HuH-7 (cell line): Measurements from ENCODE around the gene PDE9A.
A peak's percentile ranks its signal among the peaks of the same experiment; 100 is the strongest.
"Not testable (repeated sequence)": the region's sequence is repeated elsewhere in the genome, so short reads cannot be mapped to it uniquely, and the experiment has no call there.

Experiments
- DNase-seq: peaks from one replicate; pipeline ENCODE4 v3.0.0; 2011; ENCODE audit warnings: low spot score

Gene PDE9A

GRCh38 chr21:42624095-42624790 is 29.2 kb upstream of the PDE9A start:
- peak; percentile 58 for DNase-seq

- DNase-seq = no peak
Observed at GRCh38 chr21:42624936-42625335, 28.5 kb upstream of the PDE9A start.

- no peak for DNase-seq
Observed at GRCh38 chr21:42626171-42626570, 27.2 kb upstream of the PDE9A start.

GRCh38 chr21:42627527-42628289 is 25.7 kb upstream of the PDE9A start:
- DNase-seq = no peak

GRCh38 chr21:42628466-42629061 is 24.9 kb upstream of the PDE9A start:
- not testable (repeated sequence) for DNase-seq

GRCh38 chr21:42629933-42630589 is 23.4 kb upstream of the PDE9A start:
- no peak for DNase-seq

- no peak for DNase-seq
Observed at GRCh38 chr21:42630626-42631025, 22.8 kb upstream of the PDE9A start.

GRCh38 chr21:42631142-42631541 is 22.3 kb upstream of the PDE9A start:
- no peak for DNase-seq

- no peak for DNase-seq
Observed at GRCh38 chr21:42632336-42632751, 21.1 kb upstream of the PDE9A start.

GRCh38 chr21:42632771-42633690 is 20.4 kb upstream of the PDE9A start:
- DNase-seq = no peak

- DNase-seq = no peak
Observed at GRCh38 chr21:42633858-42634257, 19.6 kb upstream of the PDE9A start.

- DNase-seq = no peak
Observed at GRCh38 chr21:42635848-42636519, 17.4 kb upstream of the PDE9A start.

GRCh38 chr21:42636520-42637266 is 16.7 kb upstream of the PDE9A start:
- no peak for DNase-seq

- DNase-seq = no peak
Observed at GRCh38 chr21:42637267-42638041, 16.0 kb upstream of the PDE9A start.

- no peak for DNase-seq
Observed at GRCh38 chr21:42638266-42638863, 15.1 kb upstream of the PDE9A start.

- DNase-seq = no peak
Observed at GRCh38 chr21:42639646-42640152, 13.7 kb upstream of the PDE9A start.

GRCh38 chr21:42640486-42640885 is 12.9 kb upstream of the PDE9A start:
- no peak for DNase-seq

GRCh38 chr21:42641311-42642218 is 11.9 kb upstream of the PDE9A start:
- no peak for DNase-seq
